Embryonic facial prominence (tissue), 1 donor: Measurements from ENCODE around the gene CAV3.

Experiments
- DNase-seq: peaks from one replicate; pipeline ENCODE4 v3.0.0-alpha.2; 2016; ENCODE audit errors: extremely low spot score

Gene CAV3

DNA sequence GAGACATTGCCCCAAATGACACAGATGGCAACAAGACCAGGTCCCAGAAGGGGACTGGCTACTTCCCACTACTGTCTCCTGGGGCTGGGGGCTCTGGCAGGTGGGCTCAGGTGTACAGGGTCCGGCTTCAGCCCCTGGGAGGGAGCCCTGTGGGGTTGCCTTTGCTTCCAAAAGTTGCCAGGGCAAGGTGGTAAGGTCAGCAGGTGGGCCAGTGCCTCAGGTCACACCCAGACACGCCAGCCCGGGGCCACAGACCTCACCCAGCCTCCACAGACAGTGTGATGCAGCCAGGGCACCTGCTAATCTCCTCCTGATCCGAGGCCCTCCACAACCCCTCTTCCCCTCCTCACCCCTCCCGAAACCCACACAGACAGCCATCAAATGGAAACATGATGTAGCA lies 28.3 kb downstream of the CAV3 start:
- no peak for DNase-seq

DNA sequence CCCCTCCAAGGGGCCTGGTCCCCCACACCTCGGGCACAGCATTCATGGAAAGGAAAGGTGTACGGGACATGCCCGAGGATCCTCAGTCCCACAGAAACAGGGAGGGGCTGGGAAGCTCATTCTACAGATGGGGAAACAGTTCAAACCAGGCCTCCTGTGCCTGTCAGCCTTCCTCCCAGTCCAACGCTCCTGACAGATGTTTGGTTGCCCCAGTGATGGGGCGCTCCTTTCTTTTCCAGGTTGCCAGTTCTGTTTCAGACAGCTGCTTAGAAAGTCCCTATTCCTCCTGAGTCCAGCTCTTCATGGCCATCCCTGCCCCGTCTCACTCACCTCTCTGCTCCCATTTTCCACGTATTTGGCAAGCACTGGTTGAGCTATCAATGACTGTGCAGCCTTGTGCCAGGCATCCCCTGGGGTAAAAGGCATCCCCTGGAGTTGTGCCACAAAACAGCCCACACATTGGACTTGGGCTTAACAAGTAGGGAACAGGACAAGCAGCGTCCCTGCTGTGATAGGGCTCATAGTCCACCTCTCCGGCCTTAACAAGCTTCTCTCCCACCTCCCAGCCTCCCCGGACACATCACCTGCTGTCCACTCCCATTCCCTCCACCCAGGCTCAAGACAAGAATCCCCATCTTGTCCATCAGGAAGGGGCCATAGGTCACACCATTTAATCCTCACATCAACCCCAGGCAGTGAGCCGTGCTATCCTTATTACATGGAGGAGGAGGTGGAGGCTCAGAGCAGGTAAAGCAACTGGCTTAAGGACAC lies 29.2 kb downstream of the CAV3 start:
- DNase-seq, result no peak

DNA sequence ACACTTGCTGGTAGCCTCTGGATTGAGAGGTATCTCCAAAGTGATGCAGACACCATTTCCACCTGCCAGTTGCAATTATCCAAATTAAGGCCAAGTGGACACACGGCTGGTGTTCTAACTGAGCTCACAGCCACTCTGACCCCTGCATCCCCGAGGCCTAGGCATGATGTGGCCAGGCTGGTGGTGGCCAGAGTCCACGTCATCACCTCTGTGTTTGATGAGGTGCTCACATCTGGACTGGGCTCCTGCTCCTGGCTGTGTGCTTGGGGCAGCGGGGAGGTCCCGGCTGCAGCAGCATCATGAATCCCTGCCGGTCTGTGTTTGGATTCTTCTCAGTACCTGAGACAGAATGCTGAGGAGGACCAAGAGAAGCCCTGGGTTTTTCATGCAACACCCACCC lies 30.9 kb downstream of the CAV3 start:
- DNase-seq, result no peak

- no peak for DNase-seq
Measured at GRCh38 chr3:8765528-8765927, 31.9 kb downstream of the CAV3 start.

DNA sequence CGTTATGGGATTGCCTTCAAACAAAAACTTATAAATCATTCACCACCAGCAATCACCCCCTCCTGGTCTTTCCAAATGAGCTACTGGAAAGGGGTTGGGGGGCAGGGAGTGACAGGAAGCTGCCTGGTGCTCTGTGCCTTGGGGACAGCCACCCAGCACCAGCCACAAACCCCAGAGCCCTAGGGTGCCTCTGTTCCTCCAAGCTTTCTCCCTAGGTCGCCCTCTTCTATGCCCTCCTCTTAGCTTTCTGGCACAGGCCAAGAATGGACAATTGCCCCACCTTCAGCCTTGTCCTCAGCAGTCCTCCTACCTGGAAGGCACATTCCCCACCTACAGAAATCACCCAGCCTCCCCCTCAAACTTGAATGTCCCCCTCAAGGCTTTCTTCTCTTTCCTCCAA lies 32.5 kb downstream of the CAV3 start:
- no peak for DNase-seq

- DNase-seq, result no peak
Measured at GRCh38 chr3:8767256-8767666, 33.7 kb downstream of the CAV3 start.

- DNase-seq, result no peak
Measured at GRCh38 chr3:8767667-8768363, 34.2 kb downstream of the CAV3 start.

DNA sequence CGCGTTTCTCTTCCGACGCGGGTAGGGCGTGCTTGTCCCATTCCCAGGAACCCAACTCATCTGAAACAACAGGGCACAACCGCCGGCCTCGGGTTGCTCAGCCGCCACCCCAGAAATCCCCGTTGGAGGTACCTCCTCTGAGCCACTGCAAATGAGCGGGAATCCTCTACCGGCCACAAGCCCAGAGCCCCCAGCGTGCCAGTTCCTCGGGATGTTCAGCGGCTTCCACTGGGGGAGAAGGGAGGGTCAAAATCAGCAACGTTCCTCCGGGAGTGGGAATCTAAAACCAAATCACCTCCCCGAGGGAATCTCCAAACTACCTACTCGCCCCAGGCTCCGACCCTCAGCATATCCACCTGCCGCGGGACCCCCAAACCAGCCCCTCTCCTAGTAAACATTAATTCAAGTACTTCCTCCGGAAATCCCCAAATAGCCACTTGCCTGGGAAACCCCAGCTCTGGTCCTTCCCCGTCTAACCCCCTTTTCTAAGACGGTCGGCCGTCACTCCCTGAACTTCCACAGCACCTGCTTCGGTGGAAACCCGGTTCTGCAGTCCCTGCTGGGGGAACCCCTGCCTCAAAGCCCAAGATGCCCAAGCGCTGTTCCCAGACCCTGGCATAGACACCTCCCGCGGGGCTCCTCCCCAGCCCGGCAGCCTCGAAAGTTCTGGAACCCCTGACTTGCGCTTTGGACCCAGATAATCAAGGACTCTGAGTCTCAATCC lies 34.9 kb downstream of the CAV3 start:
- no peak for DNase-seq

DNA sequence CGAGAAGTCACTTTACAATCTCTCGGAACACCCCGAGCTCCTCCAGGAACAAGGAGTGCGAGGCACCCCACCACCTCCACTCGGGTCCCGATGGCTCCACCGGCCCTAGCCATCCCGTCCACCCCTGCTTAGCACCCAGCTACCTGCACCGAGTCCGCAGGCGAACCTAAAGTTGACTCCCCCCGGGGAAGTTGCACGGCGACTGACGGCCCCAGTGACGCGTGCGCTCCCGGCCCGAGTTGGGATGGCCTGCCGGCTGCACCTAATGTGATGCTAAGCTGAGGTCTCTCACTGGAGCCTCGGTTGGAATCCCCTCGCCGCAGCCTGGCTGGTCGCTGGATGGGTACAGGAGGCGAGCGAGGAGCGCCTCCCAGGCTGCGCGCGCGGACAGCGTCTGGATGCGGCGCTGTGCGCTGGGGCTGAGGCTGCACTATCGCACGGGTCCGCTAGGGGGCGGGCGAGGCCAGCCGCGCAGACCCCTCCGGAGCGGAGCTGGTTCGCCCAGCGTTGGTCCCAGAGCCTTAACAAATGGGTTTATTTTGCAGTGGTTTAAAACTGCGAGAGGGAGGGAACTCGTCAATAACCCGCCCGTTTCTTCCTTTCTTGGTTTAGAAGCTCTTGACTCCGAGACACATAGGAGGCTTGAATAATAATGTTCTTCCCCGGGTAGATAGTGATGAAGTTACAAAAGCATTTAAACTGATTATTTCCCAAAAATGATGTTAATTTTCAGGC lies 35.7 kb downstream of the CAV3 start, which contains the start of gene OXTR:
Gene OXTR (minus strand): TSS at position 526 of the 735 bp plus-strand sequence. CDS start 1,426 bp downstream, outside the sequence.
- peak; percentile 14 for DNase-seq

DNA sequence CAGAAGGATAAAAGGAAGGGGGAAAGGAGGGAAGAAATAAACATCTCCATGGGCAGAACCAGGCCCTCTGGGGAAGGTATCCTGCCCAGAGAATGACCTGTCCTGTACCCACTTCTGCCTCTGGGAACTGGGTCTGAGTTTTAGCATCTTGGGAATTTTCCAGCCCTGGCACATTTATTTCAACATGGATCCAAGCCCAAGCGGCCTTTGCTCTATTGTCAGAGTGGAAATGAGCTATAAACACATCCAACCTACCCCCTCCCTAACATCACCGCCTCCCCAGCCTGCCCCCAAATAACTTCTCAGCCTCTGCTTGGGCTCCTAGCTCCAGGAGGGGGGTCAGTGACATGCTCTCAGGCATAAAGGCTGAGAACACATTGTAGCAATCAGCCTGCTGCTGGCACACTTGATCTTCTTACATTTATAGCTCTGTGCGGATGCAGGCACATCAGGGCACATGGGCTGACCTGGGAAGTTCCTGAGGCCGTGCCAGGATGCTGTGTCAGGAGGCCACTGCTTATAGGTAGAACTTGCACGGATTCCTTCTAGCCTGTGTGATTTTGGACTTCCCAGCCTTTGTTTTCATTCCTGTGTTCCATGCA lies 40.4 kb downstream of the CAV3 start:
- no peak for DNase-seq

DNA sequence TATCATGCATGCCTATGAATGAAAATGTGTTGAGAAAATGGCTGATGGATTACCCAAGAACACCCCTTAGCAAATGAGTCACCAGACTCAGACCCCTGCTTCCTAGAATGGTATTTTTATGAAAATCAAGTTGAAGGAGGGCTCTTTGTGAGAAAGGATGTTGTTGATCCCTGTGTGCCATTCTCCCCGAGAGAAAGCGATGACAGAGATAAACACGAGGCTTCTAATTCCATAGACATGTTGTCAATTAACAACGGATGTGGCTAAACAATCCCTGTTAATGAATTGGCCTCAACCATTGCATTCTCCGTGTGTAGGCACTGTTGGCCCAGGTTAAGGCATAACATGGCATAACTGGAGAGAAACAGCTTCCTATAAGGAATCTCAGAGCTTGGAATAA lies 41.6 kb downstream of the CAV3 start:
- no peak for DNase-seq

DNA sequence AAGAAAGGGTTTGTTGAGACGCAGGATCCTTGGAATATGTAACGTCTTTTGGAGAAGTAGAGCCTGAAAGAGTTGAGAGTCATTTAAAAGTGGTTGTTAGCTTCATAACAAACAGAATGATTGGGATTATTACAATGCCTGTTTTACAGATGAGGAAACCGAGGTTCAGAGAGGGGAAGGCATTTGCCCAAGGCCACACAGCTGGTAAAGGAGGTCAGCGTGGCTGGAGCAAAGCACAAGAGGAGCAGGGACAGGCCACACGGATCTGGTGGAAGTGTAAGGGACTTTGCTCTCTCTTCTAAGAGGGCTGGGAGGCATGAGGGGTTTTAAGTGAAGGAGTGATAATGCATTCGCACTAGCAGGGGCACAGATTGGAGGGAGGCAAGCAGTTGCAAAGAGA lies 42.0 kb downstream of the CAV3 start:
- no peak for DNase-seq

GRCh38 chr3:8776406-8776805 lies 42.8 kb downstream of the CAV3 start:
- no peak for DNase-seq

DNA sequence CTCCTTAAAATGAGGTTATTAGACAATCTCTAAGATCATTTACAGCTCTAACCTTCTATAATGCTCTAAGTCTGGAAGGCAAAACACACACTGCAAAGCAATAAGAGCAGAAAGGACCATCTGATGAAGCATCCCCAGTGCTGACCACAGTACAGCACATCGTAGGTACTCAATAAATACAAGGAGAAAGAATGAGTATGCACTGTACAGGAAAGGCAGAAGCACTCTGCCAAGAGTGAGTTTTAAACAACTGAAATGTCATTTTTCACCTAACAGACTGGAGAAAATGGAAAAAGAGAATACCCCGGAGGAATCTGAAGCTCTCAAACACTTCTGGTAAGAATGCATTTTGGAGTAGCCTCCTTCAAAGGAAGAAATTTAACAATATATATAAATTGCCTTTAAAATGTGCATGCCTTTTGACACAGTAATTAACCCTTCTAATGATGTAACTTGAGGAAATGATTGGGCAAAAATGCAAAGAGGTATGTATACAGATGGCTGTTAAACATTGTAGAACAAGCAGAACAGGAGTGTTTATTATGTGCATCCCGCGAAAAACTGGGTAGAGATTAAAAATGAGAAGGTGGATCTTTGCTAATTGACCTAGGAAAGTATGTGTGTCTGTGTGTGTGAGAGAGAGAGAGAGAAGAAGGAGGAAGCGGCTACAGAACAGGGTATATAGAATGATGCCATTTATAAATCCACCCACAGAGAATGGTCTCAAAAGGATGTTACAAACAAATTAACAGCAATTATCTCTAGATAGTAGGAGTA lies 43.8 kb downstream of the CAV3 start:
- no peak for DNase-seq

GRCh38 chr3:8777978-8778267 lies 44.3 kb downstream of the CAV3 start:
- no peak for DNase-seq

- DNase-seq, result no peak
Measured at GRCh38 chr3:8778475-8778874, 44.9 kb downstream of the CAV3 start.

GRCh38 chr3:8780279-8780678 lies 46.7 kb downstream of the CAV3 start:
- no peak for DNase-seq

GRCh38 chr3:8784676-8785435 lies 51.3 kb downstream of the CAV3 start:
- DNase-seq, result no peak

- no peak for DNase-seq
Measured at GRCh38 chr3:8790529-8790928, 56.9 kb downstream of the CAV3 start.

GRCh38 chr3:8793242-8793641 lies 59.6 kb downstream of the CAV3 start:
- no peak for DNase-seq
